Hematopoietic multipotent progenitor cell (in vitro differentiated cells): ENCODE data around the gene CDR2L. TPM values are rescaled to one million over a fixed set of nuclear protein-coding genes. Genes with fewer than 3 reads are reported as not detected.
"Not testable (repeated sequence)": the region's sequence is repeated elsewhere in the genome, so short reads cannot be mapped to it uniquely, and the experiment has no call there.

Experiments
- DNase-seq, 3 donors: peaks; one replicate each; pipeline ENCODE4 v3.0.0-alpha.2; 2011 to 2015; ENCODE audit warnings: low read depth in 2 of 3, low spot score in 2 of 3
- total RNA-seq: library from RNA; depleted of rRNA; stranded (reverse); fragments of >200 nt; gene quantifications from one replicate; pipeline ENCODE4 v1.2.3, GENCODE V29; 2012

CDR2L gene
- total RNA-seq, 1 donor: 2.2 TPM

- no peak for DNase-seq
These were observed 19.2 kb downstream of the CDR2L start for GRCh38 chr17:75006653-75007052.

GRCh38 chr17:75008373-75008772 lies 20.9 kb downstream of the CDR2L start:
- no peak for DNase-seq

- DNase-seq: no peak
These were observed 21.8 kb downstream of the CDR2L start for GRCh38 chr17:75009139-75009724.

GRCh38 chr17:75010683-75011400 lies 23.4 kb downstream of the CDR2L start:
- peak in 2 of 3 donors; percentile 63 to 80 for DNase-seq

- no peak for DNase-seq
These were observed 24.1 kb downstream of the CDR2L start for GRCh38 chr17:75011401-75012095.

- DNase-seq: no peak
These were observed 24.6 kb downstream of the CDR2L start for GRCh38 chr17:75012096-75012345.

- DNase-seq: peak in 2 of 3 donors; percentile 88 to 92
These were observed 25.1 kb downstream of the CDR2L start, which contains the start of gene MRPL58 for GRCh38 chr17:75012346-75013091. TSS of gene MRPL58 (plus strand) at chr17:75012670. CDS start at chr17:75012687, 17 bp downstream.

GRCh38 chr17:75013092-75013559 lies 25.7 kb downstream of the CDR2L start:
- no peak for DNase-seq

- DNase-seq: no peak
These were observed 31.7 kb downstream of the CDR2L start for GRCh38 chr17:75019146-75019545.

GRCh38 chr17:75019710-75020109 lies 32.3 kb downstream of the CDR2L start:
- no peak for DNase-seq

GRCh38 chr17:75020331-75021110 lies 33.1 kb downstream of the CDR2L start:
- no peak for DNase-seq

GRCh38 chr17:75024686-75025397 lies 37.4 kb downstream of the CDR2L start:
- DNase-seq: no peak

- DNase-seq: not testable (repeated sequence)
These were observed 37.9 kb downstream of the CDR2L start for GRCh38 chr17:75025398-75025734.

- DNase-seq: not testable (repeated sequence)
These were observed 39.2 kb downstream of the CDR2L start for GRCh38 chr17:75026650-75027049.

- DNase-seq: no peak
These were observed 42.7 kb downstream of the CDR2L start for GRCh38 chr17:75030161-75030560.

GRCh38 chr17:75031972-75032719 lies 44.7 kb downstream of the CDR2L start:
- DNase-seq: peak; percentile 48 to 81 (median 72)

GRCh38 chr17:75032720-75033280 lies 45.4 kb downstream of the CDR2L start:
- peak in 1 of 3 donors; percentile 50 for DNase-seq

- DNase-seq: peak; percentile 72 to 96 (median 87)
These were observed 46.2 kb downstream of the CDR2L start for GRCh38 chr17:75033346-75034235.
